SK-N-MC (cell line): Measurements from ENCODE around the gene QSOX2.

Source experiments
- DNase-seq: peaks from one replicate; pipeline ENCODE4 v3.0.0-alpha.2; 2011; ENCODE audit warnings: low read depth, low spot score
- H3K27ac ChIP-seq: fragments of 200-600 bp; sonication (generic); 2 replicates; pipeline ENCODE4 v1.5.1; 2016; ENCODE audit warnings: mixed run types
- H3K36me3 ChIP-seq: fragments of 200-600 bp; sonication (generic); 2 replicates; pipeline ENCODE4 v1.6.1; 2017; ENCODE audit warnings: antibody characterized with exemption, low read length, mixed read lengths; ENCODE audit not compliant: insufficient read depth
- H3K4me3 ChIP-seq: fragments of 200-600 bp; sonication (generic); 2 replicates; pipeline ENCODE4 v1.5.1; 2016
- H3K9ac ChIP-seq: fragments of 200-600 bp; sonication (generic); 2 replicates; pipeline ENCODE4 v1.8.0; 2017; ENCODE audit warnings: mixed run types, mixed read lengths; ENCODE audit not compliant: insufficient read length
- H3K9me3 ChIP-seq: fragments of 200-600 bp; sonication (generic); 2 replicates; pipeline ENCODE4 v1.6.1; 2017; ENCODE audit warnings: low read depth, mild to moderate bottlenecking, antibody characterized with exemption, low read length, moderate library complexity, mixed read lengths
- EZH2 ChIP-seq: fragments of 200-600 bp; sonication (generic); IDR thresholded peaks from one replicate; pipeline ENCODE4 v1.6.1; 2017; ENCODE audit warnings: antibody characterized with exemption
- FOXP2 ChIP-seq: optimal IDR thresholded peaks from 2 replicates; pipeline ENCODE3; 2011; ENCODE audit warnings: mild to moderate bottlenecking, moderate library complexity; ENCODE audit not compliant: insufficient read depth; ENCODE audit errors: extremely low read length, control extremely low read depth
- POLR2AphosphoS5 ChIP-seq: IDR thresholded peaks from 2 replicates; pipeline ENCODE4 v1.6.1; 2012; ENCODE audit warnings: mild to moderate bottlenecking, low read depth, low read length, borderline replicate concordance

QSOX2 gene

GRCh38 chr9:136291306-136292025, 45.9 kb upstream of the QSOX2 start:
- Histone ChIP-seq H3K4me3 (no peak overlapping the region), H3K9me3 (no peaks in the 10 kb centered on the region), H3K36me3 (no peaks in the 10 kb centered on the region), H3K27ac (no peak overlapping the region), H3K9ac (no peak overlapping the region)
- TF ChIP-seq POLR2AphosphoS5: no peak
- TF ChIP-seq FOXP2: no peak
- no peak for TF ChIP-seq EZH2
- DNase-seq: no peak

- Histone ChIP-seq H3K9me3 (no peaks in the 10 kb centered on the region), H3K9ac (no peak overlapping the region), H3K4me3 (no peak overlapping the region), H3K36me3 (no peaks in the 10 kb centered on the region), H3K27ac (no peak overlapping the region)
- TF ChIP-seq FOXP2: no peak
- no peak for TF ChIP-seq EZH2
- no peak for TF ChIP-seq POLR2AphosphoS5
- no peak for DNase-seq
These were observed 44.9 kb upstream of the QSOX2 start for GRCh38 chr9:136290508-136291000.

DNA sequence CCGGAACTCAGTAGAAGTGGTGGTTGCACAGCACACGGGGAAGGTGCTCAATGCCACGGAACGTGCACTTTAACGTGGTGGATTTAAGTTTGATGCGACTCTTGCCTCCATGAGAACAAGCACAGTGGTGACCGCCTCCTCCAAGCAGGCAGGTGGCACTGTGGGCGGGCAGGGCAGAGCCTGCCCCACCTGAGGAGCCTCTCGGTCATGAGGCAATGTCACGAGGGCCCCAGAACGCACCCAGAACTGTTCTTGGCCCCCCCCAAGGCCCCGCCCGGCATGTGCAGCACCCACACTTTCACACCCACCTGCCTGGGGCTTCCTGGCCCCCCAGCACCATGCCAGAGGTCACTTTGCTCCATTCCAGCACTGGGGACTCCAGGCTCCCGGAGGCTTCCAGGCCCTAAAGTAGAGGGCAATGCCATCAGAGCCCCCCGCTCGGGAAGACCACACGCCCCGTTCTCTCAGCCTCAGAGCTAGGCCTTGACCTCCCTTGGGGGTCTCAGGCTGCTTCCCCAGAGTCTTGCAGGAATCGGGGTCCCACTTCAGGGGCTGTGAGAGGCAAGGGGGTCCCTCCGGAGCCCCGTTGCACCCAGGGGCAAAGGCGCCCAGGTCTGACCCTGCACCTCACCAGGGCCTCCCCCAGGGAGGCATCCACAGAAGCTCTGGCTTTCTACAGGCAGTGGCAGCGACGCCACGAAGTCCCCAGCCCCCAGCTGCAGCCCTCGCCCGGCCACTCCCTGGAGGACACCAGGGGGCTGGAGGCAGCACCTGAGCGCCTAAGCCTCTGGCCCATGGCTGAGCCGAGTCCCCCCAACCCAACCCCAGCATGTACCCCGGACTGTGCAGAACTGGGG, 44.3 kb upstream of the QSOX2 start:
- H3K36me3 ChIP-seq: no peaks in the 10 kb centered on the region
- no peak for DNase-seq
- TF ChIP-seq POLR2AphosphoS5 (no peak), EZH2 (no peak), FOXP2 (no peak)
- H3K9ac ChIP-seq: no peak overlapping the region
- no peak overlapping the region for H3K27ac ChIP-seq
- H3K4me3 ChIP-seq: no peak overlapping the region
- H3K9me3 ChIP-seq: no peaks in the 10 kb centered on the region

- no peak for TF ChIP-seq FOXP2
- no peak for TF ChIP-seq EZH2
- no peak overlapping the region for H3K27ac ChIP-seq
- no peak overlapping the region for H3K4me3 ChIP-seq
- H3K9me3 ChIP-seq: no peaks in the 10 kb centered on the region
- H3K9ac ChIP-seq: no peak overlapping the region
- no peaks in the 10 kb centered on the region for H3K36me3 ChIP-seq
- DNase-seq: no peak
These were observed 42.5 kb upstream of the QSOX2 start for GRCh38 chr9:136287960-136288753.

GRCh38 chr9:136286987-136287379, 41.4 kb upstream of the QSOX2 start:
- no peaks in the 10 kb centered on the region for H3K9me3 ChIP-seq
- H3K36me3 ChIP-seq: no peaks in the 10 kb centered on the region
- H3K27ac ChIP-seq: no peak overlapping the region
- TF ChIP-seq FOXP2 (no peak), EZH2 (no peak), POLR2AphosphoS5 (no peak)
- H3K9ac ChIP-seq: no peak overlapping the region
- no peak for DNase-seq
- no peak overlapping the region for H3K4me3 ChIP-seq

DNA sequence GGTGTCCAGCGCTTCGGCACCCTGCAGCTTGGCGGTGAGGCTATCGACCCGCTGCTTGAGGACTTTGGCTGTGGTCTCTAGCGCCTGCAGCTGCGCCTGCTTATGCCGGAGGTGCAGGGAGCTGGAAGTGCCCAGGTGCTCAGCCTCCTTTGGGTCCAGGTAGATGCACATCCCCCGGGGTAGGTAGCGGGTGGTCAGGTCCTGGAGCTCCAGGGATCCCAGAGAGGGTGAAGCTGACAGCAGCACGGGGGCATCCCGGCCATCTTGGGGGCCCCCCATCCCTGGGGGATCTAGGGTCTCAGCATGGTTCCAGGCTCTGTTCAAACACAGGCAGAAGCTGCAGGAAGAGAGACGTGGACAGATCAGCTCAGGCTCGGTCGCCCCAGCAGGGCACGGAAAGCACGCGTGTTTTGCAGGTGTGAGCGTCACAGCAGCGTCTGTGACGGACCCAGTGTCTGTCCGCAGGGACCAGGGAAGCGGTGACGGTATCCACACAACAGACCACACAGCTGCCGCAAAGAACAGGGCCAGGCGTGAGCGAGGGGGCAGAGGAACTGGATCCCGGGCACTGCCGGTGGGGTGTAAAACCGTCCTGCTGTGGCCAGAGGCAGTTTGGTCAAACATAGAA, 40.9 kb upstream of the QSOX2 start:
- Histone ChIP-seq H3K36me3 (no peaks in the 10 kb centered on the region), H3K27ac (no peak overlapping the region), H3K4me3 (no peak overlapping the region), H3K9me3 (no peaks in the 10 kb centered on the region), H3K9ac (no peak overlapping the region)
- TF ChIP-seq FOXP2 (no peak), POLR2AphosphoS5 (no peak), EZH2 (no peak)
- DNase-seq: no peak

DNA sequence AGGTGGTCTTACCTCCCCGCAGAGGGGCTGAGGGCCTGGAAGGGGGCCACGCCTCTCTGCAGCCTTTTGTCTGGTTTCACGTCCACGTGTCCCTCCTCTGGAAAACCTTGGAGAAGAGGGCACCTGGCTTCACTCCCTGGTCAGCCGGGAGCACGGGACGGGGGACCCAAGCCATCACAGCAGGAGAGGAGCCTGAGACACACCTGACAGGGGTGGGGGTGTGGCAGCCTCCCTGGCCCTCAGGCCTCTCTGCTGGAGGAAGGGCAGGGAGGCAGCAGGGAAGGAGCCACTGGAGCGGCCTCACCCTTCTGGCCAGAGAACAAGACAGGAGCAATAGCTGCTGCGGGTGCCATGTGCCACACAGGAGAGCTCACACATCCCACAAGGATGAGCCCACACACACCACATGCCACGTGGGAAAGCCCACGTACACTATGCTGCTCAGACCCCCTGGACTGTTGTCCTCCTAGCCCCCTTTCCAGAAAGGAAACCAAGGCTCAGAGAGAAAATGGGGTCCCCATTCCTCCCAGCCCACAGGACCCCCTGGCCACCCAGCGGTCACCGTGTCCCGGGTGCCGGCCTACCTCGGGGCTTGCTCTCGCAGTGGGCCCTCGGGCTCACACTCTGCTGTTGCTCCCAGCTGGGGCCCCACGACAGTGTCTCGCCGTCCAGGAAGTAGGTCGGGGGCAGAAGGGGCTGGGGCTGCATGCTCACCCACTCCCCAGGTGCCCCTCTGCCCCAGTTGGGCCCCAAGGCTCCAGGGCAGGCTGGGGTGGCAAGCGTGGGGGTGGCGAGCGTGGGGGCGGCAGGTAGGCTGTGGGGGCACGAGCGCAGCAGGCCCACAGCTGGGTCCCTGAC, 40.1 kb upstream of the QSOX2 start:
- no peak overlapping the region for H3K27ac ChIP-seq
- H3K4me3 ChIP-seq: no peak overlapping the region
- DNase-seq: no peak
- H3K9ac ChIP-seq: no peak overlapping the region
- no peaks in the 10 kb centered on the region for H3K36me3 ChIP-seq
- TF ChIP-seq EZH2 (no peak), FOXP2 (no peak), POLR2AphosphoS5 (no peak)
- no peaks in the 10 kb centered on the region for H3K9me3 ChIP-seq
